OCI-LY7 (cell line): Measurements from ENCODE around the gene RNF144B. TPM values are rescaled to one million over a fixed set of nuclear protein-coding genes. Genes with fewer than 3 reads are reported as not detected.

Experiments used
- BruUV-seq: library from RNA; stranded (reverse); fragments of 400-500 nt; replicated peaks from 2 replicates; lab custom pipeline; 2021; lab: Mats Ljungman, UMichigan
- CTCF ChIA-PET: fragments of 300-600 bp; sonication (Branson Sonifier 250); formaldehyde crosslinking; loops from one replicate; lab custom pipeline; 2022; ENCODE audit warnings: antibody characterized with exemption; ENCODE audit not compliant: unreplicated experiment; lab: Charles Lee
- POLR2A ChIA-PET: fragments of 300-600 bp; sonication (Branson Sonifier 250); formaldehyde crosslinking; loops from one replicate; lab custom pipeline; 2022; ENCODE audit warnings: antibody characterized with exemption; lab: Charles Lee
- DNase-seq: peaks from one replicate; pipeline ENCODE4 v3.0.0-alpha.2; 2015; ENCODE audit warnings: low spot score
- H2AFZ ChIP-seq: fragments of 200-600 bp; sonication (generic), shearing (Covaris generic); 2 replicates; pipeline ENCODE4 v1.6.1; 2014; ENCODE audit warnings: mild to moderate bottlenecking, antibody characterized with exemption, low read length, moderate library complexity
- H3K27ac ChIP-seq: fragments of 200-600 bp; sonication (generic); 2 replicates; pipeline ENCODE4 v1.5.1; 2014; ENCODE audit warnings: mixed run types, low read depth, mild to moderate bottlenecking, moderate library complexity, low read length, inconsistent platforms; ENCODE audit not compliant: poor library complexity, severe bottlenecking
- H3K36me3 ChIP-seq: fragments of 200-600 bp; sonication (generic); 2 replicates; pipeline ENCODE4 v1.6.1; 2014; ENCODE audit warnings: mild to moderate bottlenecking, antibody characterized with exemption, low read length, moderate library complexity, mixed read lengths; ENCODE audit not compliant: insufficient read depth
- H3K4me1 ChIP-seq: fragments of 200-600 bp; sonication (generic); 2 replicates; pipeline ENCODE4 v1.5.1; 2014; ENCODE audit warnings: mild to moderate bottlenecking, low read length; ENCODE audit not compliant: insufficient read depth, poor library complexity, severe bottlenecking
- H3K4me2 ChIP-seq: fragments of 200-600 bp; sonication (generic); 2 replicates; pipeline ENCODE4 v1.6.1; 2014; ENCODE audit warnings: mild to moderate bottlenecking, low read length
- H3K4me3 ChIP-seq: fragments of 200-600 bp; sonication (generic); 2 replicates; pipeline ENCODE4 v1.5.1; 2014; ENCODE audit warnings: mild to moderate bottlenecking, low read depth, low read length; ENCODE audit not compliant: poor library complexity, severe bottlenecking
- H3K79me2 ChIP-seq: fragments of 200-600 bp; sonication (generic); 2 replicates; pipeline ENCODE4 v1.6.1; 2016; ENCODE audit warnings: low read depth, mild to moderate bottlenecking, low read length, moderate library complexity, mixed read lengths; ENCODE audit not compliant: insufficient read depth
- H3K9me2 ChIP-seq: fragments of 200-600 bp; sonication (generic); 2 replicates; pipeline ENCODE4 v1.6.1; 2016; ENCODE audit warnings: mild to moderate bottlenecking, low read length, mixed read lengths; ENCODE audit not compliant: insufficient read depth
- H3K9me3 ChIP-seq: fragments of 200-600 bp; sonication (generic); 2 replicates; pipeline ENCODE4 v1.6.1; 2014; ENCODE audit warnings: mild to moderate bottlenecking, mixed run types, low read length, mixed read lengths
- H4K20me1 ChIP-seq: fragments of 200-600 bp; sonication (generic); 2 replicates; pipeline ENCODE4 v1.6.1; 2014; ENCODE audit warnings: mild to moderate bottlenecking, antibody characterized with exemption, low read length, moderate library complexity, mixed read lengths; ENCODE audit not compliant: insufficient read depth
- EZH2phosphoT487 ChIP-seq: fragments of 200-600 bp; sonication (generic); IDR thresholded peaks from 2 replicates; pipeline ENCODE4 v1.6.1; 2018; ENCODE audit warnings: low read depth, borderline replicate concordance, mild to moderate bottlenecking, mixed run types, antibody characterized with exemption, low read length, moderate library complexity, mixed read lengths
- intact Hi-C: fragments of 100-400 bp; cut with micrococcal nuclease; formaldehyde crosslinking; loops from one replicate; pipeline ENCODE4 v1.10.0; 2022; ENCODE audit not compliant: unreplicated experiment
- total RNA-seq, 2 experiments: library from RNA; depleted of rRNA in 1 of 2; stranded (reverse); fragments of >200 nt in 1 of 2; shearing (Covaris generic) in 1 of 2; gene quantifications; 2 replicates each; pipeline ENCODE4 v1.2.3, GENCODE V29; 2014 to 2022
- TF ChIP-seq, protein P1 (sequence below): fragments of 200-600 bp; sonication (generic); conservative IDR thresholded peaks from 2 replicates; pipeline ENCODE4 v1.5.1; 2014; ENCODE audit warnings: mild to moderate bottlenecking, antibody characterized with exemption, low read length, moderate library complexity, mixed read lengths

Gene RNF144B
- total RNA-seq, 2 experiments from 2014 or later, result 83.4 to 151 TPM

DNA sequence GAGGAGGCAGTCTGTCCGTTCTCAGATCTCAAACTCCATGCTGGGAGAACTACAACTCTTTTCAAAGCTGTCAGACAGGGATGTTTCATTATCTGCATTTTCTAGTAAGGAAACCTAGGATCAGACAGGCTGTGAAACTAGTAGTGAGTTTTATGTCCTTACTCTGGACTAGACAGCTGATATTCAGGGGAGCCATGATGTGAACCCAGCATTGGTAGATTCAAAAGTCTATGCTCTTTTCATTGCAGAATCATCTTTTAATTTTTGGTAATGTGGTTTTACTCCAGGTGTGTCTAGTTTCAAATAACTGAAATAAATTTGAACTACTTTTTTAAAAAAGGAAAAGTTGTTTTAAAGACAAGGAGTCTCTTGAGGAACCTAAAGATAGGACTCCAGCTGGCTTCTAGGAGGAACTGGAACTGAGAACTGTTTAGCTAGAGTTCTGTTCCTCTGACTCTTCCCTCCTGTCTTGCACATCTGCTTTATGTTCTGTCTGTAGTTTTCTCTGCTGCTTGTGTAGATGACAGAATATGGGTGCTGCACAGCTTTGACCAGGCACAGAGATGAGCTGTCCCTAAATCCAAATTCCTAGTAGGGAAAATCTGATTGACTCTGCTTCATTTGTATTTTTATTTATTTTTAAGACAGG is 27.8 kb upstream of the RNF144B start:
- TSS peak; percentile 71 for BruUV-seq
- intact Hi-C loops, result loop anchor here (1.0 kb wide), 4 partner anchors 16 to 29 kb away; partner anchors contain the start of gene RNF144B
- TF ChIP-seq, protein P1, sequence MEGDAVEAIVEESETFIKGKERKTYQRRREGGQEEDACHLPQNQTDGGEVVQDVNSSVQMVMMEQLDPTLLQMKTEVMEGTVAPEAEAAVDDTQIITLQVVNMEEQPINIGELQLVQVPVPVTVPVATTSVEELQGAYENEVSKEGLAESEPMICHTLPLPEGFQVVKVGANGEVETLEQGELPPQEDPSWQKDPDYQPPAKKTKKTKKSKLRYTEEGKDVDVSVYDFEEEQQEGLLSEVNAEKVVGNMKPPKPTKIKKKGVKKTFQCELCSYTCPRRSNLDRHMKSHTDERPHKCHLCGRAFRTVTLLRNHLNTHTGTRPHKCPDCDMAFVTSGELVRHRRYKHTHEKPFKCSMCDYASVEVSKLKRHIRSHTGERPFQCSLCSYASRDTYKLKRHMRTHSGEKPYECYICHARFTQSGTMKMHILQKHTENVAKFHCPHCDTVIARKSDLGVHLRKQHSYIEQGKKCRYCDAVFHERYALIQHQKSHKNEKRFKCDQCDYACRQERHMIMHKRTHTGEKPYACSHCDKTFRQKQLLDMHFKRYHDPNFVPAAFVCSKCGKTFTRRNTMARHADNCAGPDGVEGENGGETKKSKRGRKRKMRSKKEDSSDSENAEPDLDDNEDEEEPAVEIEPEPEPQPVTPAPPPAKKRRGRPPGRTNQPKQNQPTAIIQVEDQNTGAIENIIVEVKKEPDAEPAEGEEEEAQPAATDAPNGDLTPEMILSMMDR, result 0 out of 2 replicates have a peak, but pooled peaks have one; percentile 12
- TF ChIP-seq EZH2phosphoT487, result no peak
- H3K9me3 ChIP-seq, result peaks cover 33% of the 10 kb centered on the region; the same call in 1 of the 2 replicates
- peak overlapping the region; percentile 15; the same call in 1 of the 2 replicates for H2AFZ ChIP-seq
- CTCF ChIA-PET, result interaction anchor here (0.7 to 1.9 kb wide), 8 partner anchors 11 to 36 kb away, joined by 3 to 12 read pairs (median 6); partner anchors contain the start of gene RNF144B
- no peaks in the 10 kb centered on the region for H3K9me2 ChIP-seq
- peak overlapping the region; percentile 53 for H3K4me3 ChIP-seq
- H4K20me1 ChIP-seq, result no peaks in the 10 kb centered on the region
- DNase-seq, result peak; percentile 97
- peaks cover 58% of the 10 kb centered on the region for H3K4me1 ChIP-seq
- H3K36me3 ChIP-seq, result peaks cover 26% of the 10 kb centered on the region
- H3K27ac ChIP-seq, result peak overlapping the region; percentile 100
- POLR2A ChIA-PET, result interaction anchor here (0.6 to 5.8 kb wide), 18 partner anchors 9 to 118 kb away, joined by 3 to 160 read pairs (median 16); partner anchors contain the start of gene RNF144B
- peaks cover 3% of the 10 kb centered on the region; the same call in 1 of the 2 replicates for H3K79me2 ChIP-seq
- H3K4me2 ChIP-seq, result peak overlapping the region; percentile 74

DNA sequence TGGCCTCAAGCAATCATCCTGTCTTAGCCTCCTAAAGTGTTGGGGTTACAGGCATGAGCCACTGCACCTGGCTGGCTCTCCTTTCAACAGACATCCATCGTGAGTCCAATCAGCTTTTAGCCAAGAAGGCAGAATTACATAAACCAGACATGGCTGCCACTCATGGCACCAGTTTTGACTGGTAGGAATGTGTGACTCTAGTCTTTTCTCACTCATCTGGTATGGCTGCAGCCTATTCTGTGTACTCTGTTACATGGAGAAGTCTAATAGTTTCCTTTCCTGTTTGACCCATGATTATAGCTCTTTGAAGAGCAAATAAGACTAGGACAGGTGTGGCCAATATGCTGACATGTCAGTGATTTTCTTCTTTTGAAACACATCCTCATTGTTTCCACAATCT is 27.0 kb upstream of the RNF144B start:
- Histone ChIP-seq H3K4me3 (peak overlapping the region; percentile 40), H4K20me1 (no peaks in the 10 kb centered on the region), H3K27ac (peak overlapping the region; percentile 100), H3K79me2 (peaks cover 3% of the 10 kb centered on the region; the same call in 1 of the 2 replicates), H3K4me2 (peak overlapping the region; percentile 61), H3K9me2 (no peaks in the 10 kb centered on the region), H3K36me3 (peaks cover 29% of the 10 kb centered on the region), H2AFZ (peak overlapping the region; percentile 2; the same call in 1 of the 2 replicates), H3K9me3 (peaks cover 42% of the 10 kb centered on the region; the same call in 1 of the 2 replicates), H3K4me1 (peaks cover 58% of the 10 kb centered on the region)
- ChIA-PET CTCF (interaction anchor here (0.7 to 2.1 kb wide), 11 partner anchors 10 to 37 kb away, joined by 3 to 12 read pairs (median 6); partner anchors contain the start of gene RNF144B), POLR2A (interaction anchor here (0.9 to 5.8 kb wide), 22 partner anchors 8 to 142 kb away, joined by 3 to 160 read pairs (median 12); partner anchors contain the start of gene RNF144B)
- intact Hi-C loops, result loop anchor here (10.0 kb wide), 1 partner anchor 1475 kb away; the partner anchor contains the start of gene ID4
- TF ChIP-seq, protein P1, result no peak
- no peak for TF ChIP-seq EZH2phosphoT487
- peak; percentile 71 for DNase-seq
- BruUV-seq, result no TSS peak
